UCSD-AML1 (cell line): ENCODE results near the gene MYO1F.
"Not testable (repeated sequence)": the region's sequence is repeated elsewhere in the genome, so short reads cannot be mapped to it uniquely, and the experiment has no call there.

ENCODE experiments used
- DNase-seq: peaks from one replicate; lab custom pipeline; 2025; ENCODE audit not compliant: unreplicated experiment; lab: John Stamatoyannopoulos, UW

MYO1F gene

DNA sequence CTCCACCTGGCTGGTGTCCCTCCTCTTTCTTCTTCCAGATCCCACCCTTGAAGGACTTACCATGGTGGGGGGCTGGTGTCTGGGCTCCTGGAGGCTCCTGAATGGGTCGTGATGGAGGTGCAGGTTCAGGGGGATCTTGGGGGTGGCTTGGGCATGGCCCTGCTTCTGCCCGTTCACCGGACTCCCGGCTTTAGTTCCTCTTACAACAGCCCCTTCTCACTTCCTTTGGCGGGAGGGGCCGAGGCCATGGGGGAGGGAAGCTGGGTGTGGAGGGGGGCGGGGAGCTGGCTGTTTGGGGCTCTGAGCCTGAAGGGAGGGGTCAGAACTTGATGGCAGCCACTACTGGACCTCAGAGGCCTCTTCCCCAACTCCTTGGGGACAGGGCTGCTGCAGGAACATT lies at the start of gene MYO1F:
Gene MYO1F, minus strand, starts transcription at position 196 of the 400 bp plus-strand sequence. Its CDS starts 133 bp downstream, at position 63.
- DNase-seq, result peak; percentile 77

- DNase-seq, result no peak
These were observed 49.6 kb upstream of the MYO1F start for GRCh38 chr19:8626842-8627241.

DNA sequence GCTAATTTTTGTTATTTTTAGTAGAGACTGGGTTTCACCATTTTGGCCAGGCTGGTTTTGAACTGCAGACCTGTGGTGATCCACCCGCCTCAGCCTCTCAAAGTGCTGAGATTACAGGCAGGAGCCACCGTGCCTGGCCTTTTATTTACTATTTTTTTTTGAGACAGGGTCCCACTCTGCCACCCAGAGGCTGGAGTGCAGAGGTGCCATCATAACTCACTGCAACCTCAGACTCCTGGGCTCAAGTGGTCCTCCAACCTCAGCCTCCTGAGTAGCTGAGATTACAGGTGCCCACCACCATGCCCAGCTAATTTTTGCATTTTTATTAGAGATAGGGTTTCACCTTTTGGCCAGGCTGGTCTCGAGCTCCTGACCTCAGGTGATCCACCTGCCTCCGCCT lies 45.6 kb upstream of the MYO1F start:
- not testable (repeated sequence) for DNase-seq

DNA sequence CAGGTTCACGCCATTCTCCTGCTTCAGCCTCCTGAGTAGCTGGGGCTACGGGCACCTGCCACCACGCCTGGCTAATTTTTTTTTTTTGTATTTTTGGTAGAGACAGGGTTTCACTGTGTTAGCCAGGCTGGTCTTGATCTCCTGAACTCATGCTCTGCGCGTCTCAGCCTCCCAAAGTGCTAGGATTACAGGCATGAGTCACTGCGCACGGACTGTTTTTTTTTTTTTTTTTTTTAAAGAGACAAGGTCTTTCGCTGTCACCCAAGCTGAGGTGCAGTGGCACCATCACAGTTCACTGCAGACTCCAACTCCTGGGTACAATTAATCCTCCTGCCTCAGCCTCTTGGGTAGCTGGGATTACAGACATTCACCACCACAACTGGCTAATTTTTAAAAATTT lies 41.5 kb upstream of the MYO1F start:
- no peak for DNase-seq

- DNase-seq, result no peak
These were observed 40.7 kb upstream of the MYO1F start for GRCh38 chr19:8617984-8618383.

DNA sequence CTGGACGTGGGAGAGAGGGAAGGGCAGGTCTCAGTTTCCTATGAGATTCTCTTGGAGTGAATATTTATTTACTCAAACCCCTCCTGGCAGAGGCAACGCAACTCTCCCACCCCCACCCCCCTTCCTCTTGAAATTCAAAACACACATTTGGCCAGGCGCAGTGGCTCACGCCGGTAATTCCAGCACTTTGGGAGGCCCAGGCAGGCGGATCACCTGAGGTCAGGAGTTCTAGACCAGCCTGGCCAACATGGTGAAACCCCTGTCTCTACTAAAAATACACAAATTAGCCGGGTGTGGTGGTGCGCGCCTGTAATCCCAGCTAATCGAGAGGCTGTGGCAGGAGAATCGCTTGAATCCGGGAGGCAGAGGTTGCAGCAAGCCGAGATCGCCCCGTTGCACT lies 40.1 kb upstream of the MYO1F start:
- DNase-seq, result not testable (repeated sequence)

DNA sequence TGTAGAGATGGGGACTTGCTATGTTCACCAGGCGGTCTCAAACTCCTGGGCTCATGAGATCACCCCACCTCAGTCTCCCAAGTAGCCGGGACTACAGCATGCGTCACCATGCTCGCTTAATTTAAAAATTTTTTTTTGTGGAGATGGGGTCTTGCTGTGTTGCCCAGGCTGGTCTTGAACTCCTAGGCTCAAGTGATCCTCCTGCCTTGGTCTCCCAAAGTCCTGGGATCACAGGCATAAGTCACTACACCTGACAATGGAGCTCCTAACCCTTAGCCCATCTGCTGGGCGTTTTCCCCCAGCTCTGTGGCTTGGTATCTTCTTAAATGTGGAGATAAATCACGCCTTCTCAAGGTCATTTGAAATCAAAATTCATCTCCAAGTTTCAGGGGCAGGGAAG lies 39.6 kb upstream of the MYO1F start:
- no peak for DNase-seq

DNA sequence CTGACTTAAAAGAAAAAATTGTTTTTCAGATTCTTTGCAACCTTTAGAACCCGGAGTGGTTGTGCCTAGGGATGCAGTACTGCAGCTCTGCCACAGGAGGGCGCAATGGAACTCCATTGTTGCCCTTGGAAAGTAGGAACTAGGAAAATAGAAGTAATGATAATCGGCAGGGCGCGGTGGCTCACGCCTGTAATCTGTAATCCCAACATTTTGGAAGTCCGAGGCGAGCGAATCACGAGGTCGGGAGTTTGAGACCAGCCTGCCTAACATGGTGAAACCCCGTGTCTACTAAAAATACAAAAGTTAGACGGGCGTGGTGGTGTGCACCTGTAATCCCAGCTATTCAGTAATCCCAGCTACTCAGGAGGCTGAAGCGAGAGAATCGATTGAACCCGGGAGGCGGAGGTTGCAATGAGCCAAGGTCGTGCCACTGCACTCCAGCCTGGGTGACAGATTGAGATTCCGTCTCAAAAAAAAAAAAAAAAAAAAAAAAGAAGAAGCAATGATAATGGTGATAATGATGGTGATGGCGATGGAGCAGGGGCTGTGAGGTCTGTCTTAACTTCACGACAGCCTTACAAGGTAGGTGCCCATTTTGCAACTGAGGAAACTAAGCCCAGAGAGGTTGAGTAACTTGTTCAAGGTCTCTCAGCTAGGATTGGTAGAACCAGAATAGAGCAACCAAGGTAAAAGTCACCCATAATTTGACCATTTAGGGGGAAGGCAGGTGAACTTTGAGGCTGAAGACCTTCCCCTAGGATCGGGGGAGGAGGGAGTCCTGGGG lies 38.8 kb upstream of the MYO1F start:
- peak; percentile 65 for DNase-seq

DNA sequence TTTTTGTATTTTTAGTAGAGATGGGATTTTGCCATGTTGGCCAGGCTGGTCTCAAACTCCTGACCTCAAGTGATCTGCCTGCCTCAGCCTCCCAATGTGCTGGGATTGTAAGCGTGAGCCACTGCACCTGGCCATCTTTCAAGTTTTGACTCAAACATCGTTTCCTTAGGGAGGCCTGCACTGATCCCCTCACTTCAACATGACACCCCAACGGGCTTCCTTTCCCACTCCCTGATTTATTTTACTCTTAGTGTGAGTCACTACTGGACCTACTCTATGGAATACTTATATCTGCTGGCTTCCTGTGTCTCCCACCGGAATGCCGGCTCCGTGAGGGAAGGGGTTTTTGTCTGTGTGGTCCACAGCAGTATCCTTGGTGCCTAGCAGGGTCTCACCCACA lies 37.8 kb upstream of the MYO1F start:
- DNase-seq, result no peak

DNA sequence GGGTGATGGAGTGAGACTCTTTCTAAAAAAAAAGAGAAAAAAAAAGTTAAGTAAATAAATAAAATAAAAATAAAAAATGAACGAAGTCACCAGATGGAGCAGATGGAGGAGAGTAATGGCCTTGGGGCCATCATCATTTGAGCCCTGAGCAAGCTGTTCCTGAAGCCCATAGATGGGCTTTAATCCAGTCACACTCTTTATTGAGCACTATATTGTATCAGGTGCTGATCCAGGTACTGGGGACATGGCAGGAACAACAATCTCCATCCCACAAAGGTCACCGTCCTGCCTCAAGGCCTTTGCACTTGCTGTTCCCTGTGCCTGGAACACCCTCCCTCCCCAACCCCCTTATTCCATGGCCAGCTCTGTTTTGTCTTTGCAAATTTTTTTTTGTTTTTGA lies 37.2 kb upstream of the MYO1F start:
- no peak for DNase-seq

DNA sequence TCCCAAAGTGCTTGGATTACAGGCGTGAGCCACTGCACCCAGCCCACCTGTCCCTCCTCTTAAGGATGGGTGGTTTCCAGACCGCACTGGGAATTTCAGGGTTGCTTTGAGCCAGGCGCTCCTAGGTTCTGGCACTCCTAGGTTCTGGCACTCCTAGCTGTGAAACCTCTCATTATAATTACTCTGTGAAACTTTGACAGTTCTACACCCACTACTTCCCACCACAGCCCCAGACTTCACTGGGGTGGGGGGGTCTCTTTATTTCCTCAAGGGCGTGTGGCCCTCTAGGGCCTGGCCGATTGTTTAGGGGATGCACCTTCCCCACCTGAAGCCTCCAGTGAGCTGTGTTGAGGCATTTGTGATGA lies 35.5 kb upstream of the MYO1F start:
- DNase-seq, result no peak

- no peak for DNase-seq
These were observed 34.9 kb upstream of the MYO1F start for GRCh38 chr19:8611877-8612806.

DNA sequence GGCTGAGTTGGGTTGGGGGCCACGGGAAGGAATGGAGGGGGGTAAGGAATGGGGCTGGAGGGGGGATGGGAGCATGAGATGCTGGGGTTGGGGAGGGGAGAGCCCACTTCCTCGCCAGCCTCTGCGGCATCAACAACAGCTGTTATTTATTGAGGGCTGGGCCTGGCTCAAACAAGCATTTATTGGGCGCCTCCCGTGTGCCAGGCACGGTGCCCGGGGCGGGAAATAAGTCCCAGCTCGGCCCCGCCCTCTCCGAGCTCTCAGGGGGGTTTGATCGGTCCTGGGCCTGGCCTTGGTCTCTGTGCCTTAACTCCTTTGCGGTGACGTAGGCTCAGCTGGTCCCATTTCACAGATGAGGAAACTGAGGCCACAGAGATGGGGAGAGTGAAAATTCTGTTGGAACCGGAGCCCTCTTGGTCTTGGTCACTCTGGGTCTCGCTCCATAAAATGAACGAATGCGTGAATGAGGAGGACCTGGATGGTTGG lies 34.2 kb upstream of the MYO1F start:
- DNase-seq, result no peak

DNA sequence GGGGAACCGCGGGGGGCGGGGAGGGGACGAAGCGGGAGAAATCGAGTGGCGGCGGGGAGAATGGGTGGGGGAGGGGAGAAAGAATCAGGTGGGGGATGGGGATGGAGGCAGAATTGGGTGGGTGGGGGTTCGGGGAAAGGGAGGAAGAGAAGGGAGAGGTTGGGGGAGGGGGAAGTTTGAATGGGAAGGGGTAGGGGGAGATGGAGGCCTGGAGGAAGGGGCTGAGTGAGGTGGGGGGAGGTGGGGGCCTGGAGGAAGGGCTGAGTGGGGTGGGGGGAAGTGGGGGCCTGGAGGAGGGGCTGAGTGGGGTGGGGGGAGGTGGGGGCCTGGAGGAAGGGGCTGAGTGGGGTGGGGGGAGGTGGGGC lies 33.7 kb upstream of the MYO1F start:
- DNase-seq, result no peak

DNA sequence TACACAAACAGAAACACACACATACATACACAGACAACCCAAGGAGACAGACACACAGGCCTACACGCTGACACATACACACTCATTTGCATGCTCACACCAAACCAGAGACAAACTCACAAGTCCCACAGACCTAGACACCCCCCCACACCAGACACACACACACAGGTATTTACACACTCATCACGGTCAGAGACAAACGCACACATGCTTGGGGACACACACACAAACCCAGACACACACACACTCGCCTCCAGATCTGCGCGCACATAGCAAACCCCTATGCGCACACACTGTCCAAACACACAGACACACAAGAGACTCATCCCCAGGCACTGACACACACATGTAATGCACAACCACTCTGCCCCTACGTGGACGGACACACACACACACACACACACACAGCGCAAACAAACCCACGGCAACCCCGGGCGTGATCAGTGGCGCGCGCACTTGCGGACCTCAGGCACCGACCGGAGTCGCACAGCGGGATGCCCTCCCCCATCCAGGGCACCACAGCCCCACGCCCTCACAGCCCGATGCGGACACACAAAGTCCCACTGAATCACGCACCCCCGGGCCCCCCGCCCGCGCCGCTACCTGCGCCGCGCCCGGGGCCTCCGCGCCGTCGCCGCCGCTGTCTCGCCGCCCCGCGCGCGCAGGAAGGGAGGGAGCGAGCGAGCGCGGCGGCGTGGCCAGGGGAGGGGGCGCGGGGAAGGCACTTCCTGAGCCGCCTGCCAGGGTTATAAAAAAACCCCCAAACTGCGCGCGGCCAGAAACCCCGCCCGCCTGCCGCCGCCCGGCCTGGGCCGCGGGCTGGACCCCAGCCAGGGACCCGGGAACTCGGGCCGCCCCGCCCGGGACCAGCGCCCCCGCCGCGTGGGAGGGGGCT lies 33.0 kb upstream of the MYO1F start, which contains the start of gene ADAMTS10:
Gene ADAMTS10, minus strand, starts transcription at position 675 of the 895 bp plus-strand sequence. CDS start 5,005 bp downstream, outside the sequence.
- DNase-seq, result peak; percentile 61

GRCh38 chr19:8609279-8610040 lies 32.2 kb upstream of the MYO1F start:
- DNase-seq, result peak; percentile 79

- no peak for DNase-seq
These were observed 31.7 kb upstream of the MYO1F start for GRCh38 chr19:8608941-8609278.

DNA sequence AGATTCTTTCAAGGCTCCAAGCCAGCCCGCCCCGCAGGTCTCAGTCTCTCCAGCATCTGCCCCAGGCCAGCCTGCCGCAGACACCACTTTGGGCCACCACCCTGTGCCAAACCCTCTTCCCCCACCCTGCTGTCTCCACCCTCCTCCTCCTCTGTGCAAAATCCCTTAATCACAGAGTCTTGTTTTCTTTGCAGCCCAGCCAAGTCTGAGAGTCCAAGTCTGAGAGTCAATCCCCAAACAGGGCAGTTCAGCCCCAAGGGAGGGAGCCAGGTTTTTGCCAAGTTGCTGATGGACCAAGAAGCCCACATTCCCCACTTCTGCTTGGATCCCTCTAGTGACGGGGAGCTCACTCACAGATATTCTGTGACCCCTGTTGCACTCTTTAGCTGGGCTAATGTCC lies 30.1 kb upstream of the MYO1F start:
- no peak for DNase-seq

GRCh38 chr19:8605514-8605913 lies 28.3 kb upstream of the MYO1F start:
- no peak for DNase-seq

- no peak for DNase-seq
These were observed 24.6 kb upstream of the MYO1F start for GRCh38 chr19:8601796-8602195.
